IMR-90 (cell line): ENCODE results near the gene RALA.

ENCODE experiments used
- BHLHE40 ChIP-seq: fragments of 150-350 bp; IDR thresholded peaks from 2 replicates; pipeline ENCODE4 v1.6.1; 2016; ENCODE audit warnings: mild to moderate bottlenecking, low read depth, low read length
- CEBPB ChIP-seq: IDR thresholded peaks from 2 replicates; pipeline ENCODE4 v1.6.1; 2012; ENCODE audit warnings: low read depth, low read length, improper control_type of control experiment
- CTCF ChIP-seq: conservative IDR thresholded peaks from 2 replicates; pipeline ENCODE4 v1.5.1; 2012; ENCODE audit warnings: mild to moderate bottlenecking, low read depth, low read length, improper control_type of control experiment
- ELK1 ChIP-seq: fragments of 150-350 bp; IDR thresholded peaks from 2 replicates; pipeline ENCODE4 v1.6.1; 2016; ENCODE audit warnings: low read depth, mild to moderate bottlenecking, low read length, moderate library complexity, borderline replicate concordance
- FOS ChIP-seq: fragments of 150-350 bp; IDR thresholded peaks from 2 replicates; pipeline ENCODE4 v1.6.1; 2016; ENCODE audit warnings: low read depth, low read length
- MXI1 ChIP-seq: IDR thresholded peaks from 2 replicates; pipeline ENCODE4 v1.6.1; 2012; ENCODE audit warnings: low read depth, mild to moderate bottlenecking, low read length, moderate library complexity, borderline replicate concordance
- NFE2L2 ChIP-seq: fragments of 150-350 bp; IDR thresholded peaks from 2 replicates; pipeline ENCODE4 v1.6.1; 2016; ENCODE audit warnings: low read depth, mild to moderate bottlenecking, low read length
- POLR2A ChIP-seq: IDR thresholded peaks from 2 replicates; pipeline ENCODE4 v1.6.1; 2012; ENCODE audit warnings: mild to moderate bottlenecking, low read depth, low read length
- RAD21 ChIP-seq: IDR thresholded peaks from 2 replicates; pipeline ENCODE4 v1.6.1; 2012; ENCODE audit warnings: low read length, improper control_type of control experiment
- RCOR1 ChIP-seq: IDR thresholded peaks from 2 replicates; pipeline ENCODE4 v1.6.1; 2012; ENCODE audit warnings: mild to moderate bottlenecking, low read length, improper control_type of control experiment; ENCODE audit not compliant: insufficient replicate concordance
- RFX5 ChIP-seq: IDR thresholded peaks from 2 replicates; pipeline ENCODE4 v1.8.0; 2012; ENCODE audit warnings: low read depth, mild to moderate bottlenecking, low read length, moderate library complexity
- SMC3 ChIP-seq: fragments of 150-350 bp; IDR thresholded peaks from 2 replicates; pipeline ENCODE4 v1.6.1; 2016; ENCODE audit warnings: low read depth, mild to moderate bottlenecking, antibody characterized with exemption, low read length, moderate library complexity
- USF2 ChIP-seq: fragments of 150-350 bp; IDR thresholded peaks from 2 replicates; pipeline ENCODE4 v1.6.1; 2017; ENCODE audit warnings: mild to moderate bottlenecking, antibody characterized with exemption, low read length, low read depth

- TF ChIP-seq POLR2A, result no peak
- no peak for TF ChIP-seq CTCF
- no peak for TF ChIP-seq SMC3
- TF ChIP-seq RCOR1, result no peak
- no peak for TF ChIP-seq RFX5
- TF ChIP-seq BHLHE40, result no peak
- no peak for TF ChIP-seq FOS
- TF ChIP-seq MXI1, result no peak
- no peak for TF ChIP-seq NFE2L2
- TF ChIP-seq USF2, result no peak
- TF ChIP-seq CEBPB, result no peak
- TF ChIP-seq RAD21, result no peak
- TF ChIP-seq ELK1, result no peak
Measured at GRCh38 chr7:39616138-39616537, 7.2 kb upstream of the RALA start.
